GM12865 (cell line): Measurements from ENCODE around the gene ZG16B.

Source experiments
- DNase-seq: peaks from one replicate; pipeline ENCODE4 v3.0.0; 2010; ENCODE audit warnings: low read depth
- H3K4me3 ChIP-seq: 2 replicates; pipeline ENCODE4 v1.5.1; 2011; ENCODE audit warnings: mild to moderate bottlenecking, low read depth, low read length, control low read depth
- TF ChIP-seq, protein P1 (sequence below): IDR thresholded peaks from 2 replicates; pipeline ENCODE4 v1.5.1; 2011; ENCODE audit warnings: low read length, control low read depth, low read depth, inconsistent platforms; ENCODE audit not compliant: insufficient read depth; ENCODE audit errors: missing control alignments

Gene ZG16B

DNA sequence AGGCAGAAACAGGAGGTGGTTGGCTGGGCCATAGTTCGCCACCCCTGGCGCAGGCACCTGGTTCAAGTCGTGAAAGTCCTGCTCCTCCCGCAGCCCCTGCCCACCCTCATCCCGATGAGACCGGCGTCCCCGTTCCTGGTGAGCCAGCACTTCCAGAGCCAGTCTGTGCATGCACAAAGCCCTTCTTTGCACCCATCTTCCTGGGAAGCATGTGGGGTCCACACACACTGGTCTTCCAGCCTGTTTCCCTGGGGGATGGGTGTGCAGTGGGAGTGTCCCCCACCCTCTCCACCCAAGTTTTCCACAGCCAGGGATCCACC is 1.6 kb upstream of the ZG16B start:
- TF ChIP-seq, protein P1, sequence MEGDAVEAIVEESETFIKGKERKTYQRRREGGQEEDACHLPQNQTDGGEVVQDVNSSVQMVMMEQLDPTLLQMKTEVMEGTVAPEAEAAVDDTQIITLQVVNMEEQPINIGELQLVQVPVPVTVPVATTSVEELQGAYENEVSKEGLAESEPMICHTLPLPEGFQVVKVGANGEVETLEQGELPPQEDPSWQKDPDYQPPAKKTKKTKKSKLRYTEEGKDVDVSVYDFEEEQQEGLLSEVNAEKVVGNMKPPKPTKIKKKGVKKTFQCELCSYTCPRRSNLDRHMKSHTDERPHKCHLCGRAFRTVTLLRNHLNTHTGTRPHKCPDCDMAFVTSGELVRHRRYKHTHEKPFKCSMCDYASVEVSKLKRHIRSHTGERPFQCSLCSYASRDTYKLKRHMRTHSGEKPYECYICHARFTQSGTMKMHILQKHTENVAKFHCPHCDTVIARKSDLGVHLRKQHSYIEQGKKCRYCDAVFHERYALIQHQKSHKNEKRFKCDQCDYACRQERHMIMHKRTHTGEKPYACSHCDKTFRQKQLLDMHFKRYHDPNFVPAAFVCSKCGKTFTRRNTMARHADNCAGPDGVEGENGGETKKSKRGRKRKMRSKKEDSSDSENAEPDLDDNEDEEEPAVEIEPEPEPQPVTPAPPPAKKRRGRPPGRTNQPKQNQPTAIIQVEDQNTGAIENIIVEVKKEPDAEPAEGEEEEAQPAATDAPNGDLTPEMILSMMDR, result no peak
- H3K4me3 ChIP-seq, result no peak overlapping the region
- no peak for DNase-seq

DNA sequence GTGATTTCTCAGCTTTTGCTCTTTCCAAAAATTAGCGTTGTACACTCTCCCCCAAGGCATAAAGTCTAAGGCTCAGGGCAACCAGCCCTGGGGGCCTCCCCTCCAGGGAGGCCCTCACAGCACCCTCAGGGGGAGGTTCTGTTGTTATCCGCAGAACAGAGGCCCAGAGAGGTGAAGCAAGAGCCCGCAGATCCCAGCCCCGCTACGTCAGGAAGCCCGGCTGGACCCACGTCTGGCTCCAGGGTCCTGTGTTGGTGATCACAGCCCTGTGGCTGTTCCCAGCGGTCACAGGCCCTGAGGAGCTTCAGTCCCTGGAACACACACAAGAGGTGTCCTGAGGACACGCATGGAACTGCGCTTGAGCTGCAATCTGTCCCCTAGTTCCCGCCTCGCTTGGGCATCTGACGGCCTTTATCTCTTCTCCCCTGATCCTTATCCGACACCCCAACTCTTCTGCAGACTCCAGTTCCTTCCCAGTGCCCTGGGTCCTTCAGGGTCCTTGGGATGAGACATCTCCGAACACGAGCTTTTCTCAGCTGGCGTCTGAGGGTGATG is 1.1 kb upstream of the ZG16B start:
- TF ChIP-seq, protein P1, result no peak
- no peak for DNase-seq
- H3K4me3 ChIP-seq, result no peak overlapping the region

DNA sequence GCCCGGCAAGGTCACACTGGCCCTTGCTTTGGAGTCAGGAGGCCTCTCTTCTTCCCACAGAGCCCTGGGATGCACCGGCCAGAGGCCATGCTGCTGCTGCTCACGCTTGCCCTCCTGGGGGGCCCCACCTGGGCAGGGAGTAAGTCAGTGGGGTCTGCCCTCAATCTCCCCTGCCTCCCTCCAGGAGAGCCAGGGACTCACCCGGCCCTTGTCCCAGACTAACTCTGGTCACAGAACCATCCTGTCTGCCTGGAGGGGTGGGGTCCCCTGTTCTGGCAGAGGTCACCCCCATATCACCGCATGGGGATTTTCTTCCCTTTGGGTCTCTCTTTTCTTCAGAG is 222 bp downstream of the ZG16B start:
- H3K4me3 ChIP-seq, result peak overlapping the region; percentile 50
- TF ChIP-seq, protein P1, result no peak

DNA sequence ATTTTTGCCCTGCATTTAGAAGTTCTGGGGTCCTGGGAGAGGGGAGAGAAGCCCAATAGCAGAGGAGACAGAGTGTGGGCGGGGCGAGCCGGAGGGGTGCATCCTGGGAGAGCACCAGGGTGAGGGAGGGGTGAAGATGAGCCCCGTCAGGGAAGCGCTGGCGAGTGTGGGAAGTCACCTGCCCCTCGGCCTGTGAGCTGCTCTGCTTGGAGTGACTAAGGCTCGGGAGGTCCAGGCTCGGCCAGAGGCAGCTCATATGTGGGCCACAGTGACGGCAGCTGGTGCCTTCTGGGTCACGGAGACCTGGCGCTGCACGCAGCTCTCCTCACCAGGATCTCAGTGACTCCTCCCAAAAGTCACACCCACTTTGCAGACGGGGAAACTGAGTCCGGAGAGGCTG is 1.1 kb downstream of the ZG16B start:
- TF ChIP-seq, protein P1, result no peak
- no peak for DNase-seq
- H3K4me3 ChIP-seq, result no peak overlapping the region

More for the DNA sequence above, 222 bp downstream of the ZG16B start:
- no peak for DNase-seq

DNA sequence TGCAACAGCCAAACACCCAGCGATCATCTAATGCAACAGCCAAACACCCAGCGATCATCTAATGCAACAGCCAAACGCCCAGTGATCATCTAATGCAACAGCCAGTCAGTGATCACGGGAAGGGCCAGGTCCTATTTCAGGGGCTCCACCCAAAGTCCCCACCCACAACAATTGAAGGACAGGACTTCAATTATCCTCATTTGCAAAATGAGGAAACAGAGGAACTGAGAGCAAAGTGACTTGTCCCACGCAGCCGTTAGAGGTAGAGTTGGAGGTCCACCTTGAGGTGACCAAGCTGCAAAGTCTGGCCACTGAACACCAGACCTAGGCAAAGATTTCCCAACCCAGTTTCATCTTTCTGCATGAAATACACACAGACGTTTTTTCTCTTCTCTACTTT is 3.7 kb downstream of the ZG16B start:
- H3K4me3 ChIP-seq, result no peak overlapping the region
- TF ChIP-seq, protein P1, result no peak
- no peak for DNase-seq

DNA sequence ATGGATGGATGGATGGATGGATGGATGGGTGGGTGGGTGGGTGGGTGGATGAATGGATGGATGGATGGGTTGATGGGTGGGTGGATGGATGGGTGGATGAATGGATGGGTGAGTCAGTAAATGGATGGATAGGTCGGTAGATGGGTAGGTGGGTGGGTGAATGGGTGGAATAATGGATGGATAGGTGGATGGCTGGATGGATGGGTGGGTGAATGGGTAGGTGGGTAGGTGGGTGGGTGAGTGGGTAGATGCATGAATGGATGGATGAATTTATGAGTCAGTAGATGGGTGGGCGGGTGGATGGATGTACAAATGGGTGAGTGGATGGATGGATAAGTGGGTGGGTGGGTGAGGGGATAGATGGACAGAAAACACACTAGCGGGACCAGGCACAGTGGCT is 4.9 kb downstream of the ZG16B start:
- TF ChIP-seq, protein P1, result no peak
- H3K4me3 ChIP-seq, result no peak overlapping the region
- DNase-seq, result no peak
